Stomach (tissue), 4 donors: ENCODE data around the gene OCIAD1.

ENCODE experiments used
- CTCF ChIP-seq, 7 experiments: fragments of 450-650 bp in 4 of 7; fragments of 200-600 bp in 3 of 7; sonication (generic) in 3 of 7; IDR thresholded peaks; one replicate each; pipeline ENCODE4 v1.5.1; 2016 to 2019; ENCODE audit warnings: antibody characterized with exemption in 7 of 7, control low read depth in 2 of 7, mild to moderate bottlenecking in 1 of 7
- EP300 ChIP-seq: sonication (generic); formaldehyde crosslinking; IDR thresholded peaks from one replicate; pipeline ENCODE4 v1.6.1; 2017; ENCODE audit warnings: antibody characterized with exemption
- POLR2A ChIP-seq, 4 donors: fragments of 450-650 bp; IDR thresholded peaks; one replicate each; pipeline ENCODE4 v1.6.1; 2016; ENCODE audit warnings: antibody characterized with exemption in 4 of 4, control low read depth in 2 of 4, mild to moderate bottlenecking in 1 of 4, moderate library complexity in 1 of 4

- no peak for TF ChIP-seq EP300
- TF ChIP-seq CTCF (IDR thresholded peaks at IDR 0.05): no peak
- TF ChIP-seq POLR2A (IDR thresholded peaks at IDR 0.05): no peak
Measured at GRCh38 chr4:48862661-48863060, 31.8 kb downstream of the OCIAD1 start.
